PC-3 (cell line): Measurements from ENCODE around the gene DCANP1. TPM values are rescaled to one million over a fixed set of nuclear protein-coding genes. Genes with fewer than 3 reads are reported as not detected.
A peak's percentile ranks its signal among the peaks of the same experiment; 100 is the strongest.

Experiments used
- ATAC-seq: fragments of 200-7000 bp; cut with Tn5 transposase; 2 replicates; pipeline ENCODE4 v1.9.1; 2020; ENCODE audit warnings: mild to moderate bottlenecking, moderate library complexity
- BruUV-seq: library from RNA; stranded (reverse); fragments of 400-500 nt; replicated peaks from 2 replicates; lab custom pipeline; 2021; lab: Mats Ljungman, UMichigan
- CTCF ChIA-PET: fragments of 300-600 bp; sonication (Branson Sonifier 250); formaldehyde crosslinking; loops from one replicate; lab custom pipeline; 2022; ENCODE audit warnings: antibody characterized with exemption; lab: Charles Lee
- POLR2A ChIA-PET: fragments of 300-600 bp; sonication (Branson Sonifier 250); formaldehyde crosslinking; loops from one replicate; lab custom pipeline; 2022; ENCODE audit warnings: antibody characterized with exemption; ENCODE audit not compliant: unreplicated experiment; lab: Charles Lee
- DNase-seq: peaks from one replicate; pipeline ENCODE4 v3.0.0-alpha.2; 2015
- H2AFZ ChIP-seq: fragments of 300-600 bp; sonication (generic); 2 replicates; pipeline ENCODE4 v1.6.0; 2016; ENCODE audit warnings: antibody characterized with exemption, low read length
- H3F3A ChIP-seq: fragments of 300-600 bp; sonication (generic); one replicate; pipeline ENCODE4 v1.6.0; 2017; ENCODE audit warnings: antibody characterized with exemption, low read length, control low read depth, mild to moderate bottlenecking; ENCODE audit not compliant: unreplicated experiment
- H3K27ac ChIP-seq: fragments of 300-600 bp; sonication (generic); 2 replicates; pipeline ENCODE4 v1.5.1; 2016; ENCODE audit warnings: mild to moderate bottlenecking, low read length
- H3K27me3 ChIP-seq: fragments of 300-600 bp; sonication (generic); 2 replicates; pipeline ENCODE4 v1.6.1; 2016; ENCODE audit warnings: low read length, mixed read lengths
- H3K36me3 ChIP-seq: fragments of 300-600 bp; sonication (generic); 2 replicates; pipeline ENCODE4 v1.6.1; 2016; ENCODE audit warnings: low read depth, mixed run types, low read length, mixed read lengths
- H3K4me1 ChIP-seq: fragments of 300-600 bp; sonication (generic); 2 replicates; pipeline ENCODE4 v1.5.1; 2016; ENCODE audit warnings: low read length; ENCODE audit not compliant: insufficient read depth
- H3K4me2 ChIP-seq: fragments of 300-600 bp; sonication (generic); 2 replicates; pipeline ENCODE4 v1.6.0; 2016; ENCODE audit warnings: low read length
- H3K4me3 ChIP-seq: fragments of 300-600 bp; sonication (generic); 2 replicates; pipeline ENCODE4 v1.5.1; 2016; ENCODE audit warnings: mild to moderate bottlenecking, low read length, mixed read lengths
- H3K79me2 ChIP-seq: fragments of 300-600 bp; sonication (generic); 2 replicates; pipeline ENCODE4 v1.6.1; 2017; ENCODE audit warnings: low read length, mixed read lengths
- H3K9ac ChIP-seq: fragments of 300-600 bp; sonication (generic); 2 replicates; pipeline ENCODE4 v1.6.0; 2016; ENCODE audit warnings: mild to moderate bottlenecking, low read length
- H3K9me2 ChIP-seq: fragments of 300-600 bp; sonication (generic); replicated peaks from 2 replicates; pipeline ENCODE4 v1.6.1; 2016; ENCODE audit warnings: mixed run types, low read length, mixed read lengths
- H3K9me3 ChIP-seq: fragments of 300-600 bp; sonication (generic); 2 replicates; pipeline ENCODE4 v1.6.1; 2016; ENCODE audit warnings: low read length, mixed read lengths
- H4K20me1 ChIP-seq: fragments of 300-600 bp; sonication (generic); 2 replicates; pipeline ENCODE4 v1.6.1; 2016; ENCODE audit warnings: low read length, mixed read lengths
- CTCF ChIP-seq: fragments of 300-600 bp; sonication (generic); conservative IDR thresholded peaks from 2 replicates; pipeline ENCODE4 v1.5.1; 2017; ENCODE audit warnings: antibody characterized with exemption, low read depth, mild to moderate bottlenecking, low read length
- EZH2 ChIP-seq: fragments of 300-600 bp; sonication (generic); IDR thresholded peaks from one replicate; pipeline ENCODE4 v1.6.1; 2017; ENCODE audit warnings: antibody characterized with exemption, mild to moderate bottlenecking, low read length; ENCODE audit not compliant: unreplicated experiment
- EZH2phosphoT487 ChIP-seq: fragments of 300-600 bp; sonication (generic); IDR thresholded peaks from 2 replicates; pipeline ENCODE4 v1.6.1; 2018; ENCODE audit warnings: mild to moderate bottlenecking, antibody characterized with exemption, low read length, borderline replicate concordance
- intact Hi-C: fragments of 100-400 bp; cut with micrococcal nuclease; formaldehyde crosslinking; loops from 2 replicates; pipeline ENCODE4 v1.9.0; 2023
- total RNA-seq: library from RNA; depleted of rRNA; stranded (reverse); fragments of >200 nt; gene quantifications from 2 replicates; pipeline ENCODE4 v1.2.3, GENCODE V29; 2014

DCANP1 gene
- total RNA-seq, 1 experiment from 2014 or later: not detected

GRCh38 chr5:135398855-135399793, 48.0 kb downstream of the DCANP1 start, which contains the start of gene MACROH2A1:
Gene MACROH2A1 (minus strand): TSS chr5:135399231. CDS start chr5:135389093, 10,138 bp downstream.
- no peaks in the 10 kb centered on the region; the same call in 1 of the 2 replicates for H3K36me3 ChIP-seq
- H3F3A ChIP-seq: no peaks in the 10 kb centered on the region
- TF ChIP-seq EZH2 (no peak), EZH2phosphoT487 (no peak), CTCF (no peak)
- H3K4me2 ChIP-seq: peak within 1 kb of the TSS; percentile 97
- peak; percentile 79 for ATAC-seq
- BruUV-seq: no TSS peak
- POLR2A ChIA-PET: no interaction called here
- H3K9me3 ChIP-seq: no peaks in the 10 kb centered on the region
- H3K27ac ChIP-seq: peak within 1 kb of the TSS; percentile 77
- DNase-seq: peak; percentile 69
- H3K4me3 ChIP-seq: peak within 1 kb of the TSS; percentile 94
- peak within 1 kb of the TSS; percentile 96 for H2AFZ ChIP-seq
- H4K20me1 ChIP-seq: peaks cover 39% of the 10 kb centered on the region
- H3K9ac ChIP-seq: peak within 1 kb of the TSS; percentile 98
- CTCF ChIA-PET: no interaction called here
- peaks cover 46% of the 10 kb centered on the region for H3K79me2 ChIP-seq
- peaks cover 23% of the 10 kb centered on the region for H3K4me1 ChIP-seq
- intact Hi-C loops: no loop called here
- no peaks in the 10 kb centered on the region for H3K9me2 ChIP-seq
- H3K27me3 ChIP-seq: no peaks in the 10 kb centered on the region

- CTCF ChIA-PET: interaction anchor here (0.6 kb wide), 1 partner anchor 1212 kb away, joined by 5 read pairs; no protein-coding TSS in a partner anchor
- Histone ChIP-seq H3K4me2 (peak overlapping the region; percentile 97), H3K9ac (peak overlapping the region; percentile 98), H4K20me1 (peaks cover 48% of the 10 kb centered on the region), H3K27ac (peak overlapping the region; percentile 77), H3K27me3 (no peaks in the 10 kb centered on the region), H3K4me3 (peak overlapping the region; percentile 94), H3F3A (no peaks in the 10 kb centered on the region), H3K4me1 (peaks cover 23% of the 10 kb centered on the region), H2AFZ (no peak overlapping the region), H3K9me3 (no peaks in the 10 kb centered on the region), H3K9me2 (no peaks in the 10 kb centered on the region), H3K36me3 (peaks cover 3% of the 10 kb centered on the region; the same call in 1 of the 2 replicates), H3K79me2 (peaks cover 55% of the 10 kb centered on the region)
- peak; percentile 65 for DNase-seq
- TF ChIP-seq CTCF (no peak), EZH2 (no peak), EZH2phosphoT487 (no peak)
- BruUV-seq: no TSS peak
- POLR2A ChIA-PET: no interaction called here
- intact Hi-C loops: no loop called here
- peak; percentile 59 for ATAC-seq
These were observed 48.8 kb downstream of the DCANP1 start for GRCh38 chr5:135398160-135398854.
